Limb (tissue), 2 donors: ENCODE measurements around the gene PPP1R12B.
"Not testable (repeated sequence)": the region's sequence is repeated elsewhere in the genome, so short reads cannot be mapped to it uniquely, and the experiment has no call there.

Source experiments
- DNase-seq, 2 donors: peaks; one replicate each; pipeline ENCODE4 v3.0.0-alpha.2; 2016; ENCODE audit errors: extremely low spot score in 2 of 2

Gene PPP1R12B

DNA sequence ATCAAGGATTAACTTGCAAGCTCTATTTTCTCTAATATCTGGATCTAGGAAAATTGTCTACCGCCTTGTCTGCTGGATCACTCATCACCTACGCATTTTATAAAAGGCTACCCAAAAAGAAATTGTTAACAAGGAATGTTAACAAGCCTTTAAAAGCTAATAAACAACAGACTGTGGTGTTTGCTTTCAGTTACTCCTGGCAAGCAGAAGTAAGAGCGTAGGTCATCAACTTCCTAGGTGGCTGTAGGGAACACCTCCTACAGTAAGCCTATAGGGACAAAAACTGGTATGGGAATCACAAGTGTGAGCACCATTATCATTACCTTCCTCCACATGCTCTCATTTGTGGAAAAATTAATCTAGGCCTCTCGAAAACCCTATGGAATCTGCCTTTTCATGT lies 206.1 kb downstream of the PPP1R12B start:
- not testable (repeated sequence) for DNase-seq

DNA sequence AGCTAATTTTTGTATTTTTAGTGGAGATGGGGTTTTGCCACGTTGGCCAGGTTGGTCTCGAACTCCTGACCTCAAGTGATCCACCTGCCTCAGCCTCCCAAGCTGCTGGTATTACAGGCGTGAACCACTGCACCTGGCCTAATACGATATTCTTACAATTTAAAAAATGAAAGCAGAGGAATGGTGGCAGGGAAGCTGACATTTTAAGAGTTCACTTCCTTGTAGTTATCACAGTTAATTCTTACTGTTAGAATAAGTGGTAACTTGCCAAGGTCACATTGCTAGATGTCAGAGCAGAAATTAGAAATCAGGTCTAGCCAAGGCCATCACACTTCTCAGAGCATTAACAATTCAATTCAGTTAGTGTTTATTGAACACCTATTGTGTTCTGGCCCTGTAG lies 207.5 kb downstream of the PPP1R12B start:
- DNase-seq, result not testable (repeated sequence)

- DNase-seq, result not testable (repeated sequence)
These were observed 209.2 kb downstream of the PPP1R12B start for GRCh38 chr1:202557662-202558061.

- DNase-seq, result no peak
These were observed 212.7 kb downstream of the PPP1R12B start for GRCh38 chr1:202561240-202561639.

DNA sequence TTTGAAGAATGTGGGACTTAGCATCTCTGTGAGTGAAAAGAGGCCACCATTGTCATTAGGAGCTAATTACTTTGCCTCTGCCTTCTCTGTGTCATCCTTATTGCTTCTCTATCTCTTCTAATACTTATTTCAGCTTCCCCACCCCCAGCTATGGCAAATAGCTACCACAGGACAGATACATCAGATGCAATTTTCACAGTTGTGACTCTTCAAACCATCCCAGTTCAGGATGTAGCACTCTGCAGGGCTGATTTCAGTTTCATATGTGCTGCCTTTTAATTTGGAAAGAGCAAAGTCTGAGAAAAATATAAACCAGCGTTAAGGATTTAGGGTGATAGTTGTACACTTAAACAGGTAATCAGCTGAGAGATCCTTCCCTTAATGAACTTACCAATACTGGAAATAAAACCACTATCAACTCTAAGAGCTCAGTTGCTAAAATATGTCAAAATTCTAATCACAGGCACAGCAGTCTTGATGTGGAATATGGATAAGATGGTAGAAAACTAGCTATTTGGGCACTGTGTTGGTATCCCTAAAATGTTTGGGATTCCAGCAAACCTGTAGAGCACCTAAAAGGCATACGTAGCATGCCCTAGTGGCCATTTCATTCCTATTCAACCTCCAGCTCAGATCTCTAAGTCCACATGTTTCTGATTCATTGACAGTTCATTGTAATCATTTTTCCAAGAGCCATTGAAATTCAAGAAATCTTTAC lies 213.4 kb downstream of the PPP1R12B start:
- no peak for DNase-seq

- DNase-seq, result no peak
These were observed 214.1 kb downstream of the PPP1R12B start for GRCh38 chr1:202562444-202563060.

- no peak for DNase-seq
These were observed 215.3 kb downstream of the PPP1R12B start for GRCh38 chr1:202563818-202564217.

DNA sequence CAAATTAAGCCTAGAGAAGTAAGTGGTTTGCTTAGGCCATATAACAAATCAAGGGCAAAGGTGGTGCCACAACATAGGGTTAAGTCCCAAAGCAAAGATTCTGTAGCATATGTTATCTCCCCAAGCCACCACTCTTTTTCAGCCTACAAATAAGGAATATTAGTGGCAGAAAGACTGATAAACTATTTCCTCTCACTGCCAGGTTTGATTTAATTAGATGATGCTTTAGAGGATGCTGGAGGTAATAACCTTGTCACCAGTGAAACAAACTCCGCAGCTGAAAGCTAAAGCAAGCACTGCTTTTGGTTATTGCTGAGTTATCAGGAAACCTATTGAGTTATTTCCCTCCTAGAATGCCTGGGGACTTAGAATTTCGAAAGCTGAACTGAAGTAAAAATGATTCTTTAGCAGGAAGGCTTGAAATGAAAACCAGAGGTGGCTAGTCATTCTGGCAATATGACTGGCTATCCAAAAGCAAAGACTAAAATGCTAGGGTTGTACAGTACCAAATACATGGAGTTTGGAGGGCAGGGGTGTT lies 216.5 kb downstream of the PPP1R12B start:
- DNase-seq, result no peak

DNA sequence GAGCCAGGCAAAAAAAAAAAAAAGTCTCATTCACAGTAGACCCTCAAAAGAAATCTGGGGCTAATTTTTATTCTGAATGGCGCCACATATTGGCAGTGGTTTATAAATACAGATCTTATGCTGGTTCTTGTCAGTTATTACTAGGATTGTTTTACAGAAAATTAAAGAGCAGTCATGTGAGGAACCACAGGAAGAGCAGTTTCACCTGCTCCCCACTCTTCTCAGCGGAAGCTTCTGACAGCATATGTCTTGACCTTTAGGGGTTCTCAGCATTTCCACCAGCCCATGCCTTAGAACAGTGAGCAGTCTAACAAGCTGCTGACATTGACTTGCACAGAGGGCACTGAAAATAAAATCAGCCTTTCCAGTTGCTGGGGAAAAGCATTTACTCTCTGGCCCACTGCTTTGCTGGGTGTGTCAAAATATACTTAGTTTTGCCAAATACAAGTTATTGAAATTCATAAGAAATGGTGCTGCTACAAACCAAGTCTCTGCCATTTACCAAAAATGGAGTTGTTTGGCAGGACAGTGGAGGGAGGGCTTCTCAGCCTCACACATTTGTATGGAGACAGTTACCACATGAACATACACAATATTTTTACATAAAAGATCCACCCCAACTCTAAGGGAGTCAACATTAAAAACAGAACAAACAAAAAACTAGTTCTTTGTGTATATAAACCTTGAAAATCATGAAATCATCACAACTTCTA lies 217.5 kb downstream of the PPP1R12B start:
- DNase-seq, result no peak

- no peak for DNase-seq
These were observed 219.2 kb downstream of the PPP1R12B start for GRCh38 chr1:202567738-202568137.

- peak in 1 of 2 donors; percentile 51 for DNase-seq
These were observed 219.9 kb downstream of the PPP1R12B start for GRCh38 chr1:202568410-202568809.

- DNase-seq, result no peak
These were observed 220.3 kb downstream of the PPP1R12B start for GRCh38 chr1:202568826-202569225.

- DNase-seq, result no peak
These were observed 221.2 kb downstream of the PPP1R12B start for GRCh38 chr1:202569393-202570322.

DNA sequence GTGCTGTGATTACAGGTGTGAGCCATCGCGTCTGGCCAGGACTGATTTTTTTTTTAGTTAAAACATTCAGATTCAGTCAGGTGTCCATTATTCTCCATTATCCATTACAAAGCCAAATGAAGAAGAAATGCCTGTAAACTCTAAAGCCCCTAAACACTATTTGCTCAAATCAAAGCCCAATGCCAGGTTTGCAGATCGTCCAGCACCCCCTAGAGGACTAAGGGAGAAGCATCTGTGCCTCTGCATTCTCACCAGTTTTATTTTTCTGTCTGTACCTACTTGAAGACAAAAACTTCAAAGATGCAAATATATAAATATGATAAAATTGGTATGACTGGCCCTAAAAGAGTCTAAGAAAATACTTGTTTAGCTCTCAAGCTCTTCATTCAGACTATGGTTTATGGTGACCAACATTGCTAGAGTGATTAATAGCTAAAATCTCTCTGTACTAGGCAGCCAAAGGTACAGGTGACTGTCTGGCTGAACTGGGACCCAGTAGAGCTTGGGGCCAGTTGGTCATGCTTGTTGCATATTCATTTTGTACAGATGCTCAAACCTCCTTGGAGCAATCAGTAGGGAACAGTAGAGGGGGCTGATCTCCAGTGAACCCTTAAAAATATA lies 223.3 kb downstream of the PPP1R12B start:
- DNase-seq, result no peak

DNA sequence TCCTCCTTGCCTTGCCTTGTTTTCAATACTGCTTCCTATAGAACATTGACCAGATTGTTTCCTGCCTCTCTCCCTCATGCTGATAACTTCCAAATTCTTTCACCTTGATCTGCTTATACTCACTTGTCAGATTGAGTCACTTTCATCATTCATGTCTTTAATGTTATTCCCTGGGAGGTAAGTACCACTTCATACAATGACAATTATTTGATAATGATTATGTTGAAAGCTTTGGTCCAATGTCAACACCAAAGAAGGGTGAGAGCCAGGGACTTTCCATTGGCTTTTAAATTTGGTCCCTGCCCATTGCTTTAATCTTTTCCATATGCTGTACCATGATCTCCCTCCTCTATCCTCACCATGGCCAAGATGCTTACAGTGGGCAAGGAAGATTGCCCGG lies 224.4 kb downstream of the PPP1R12B start:
- DNase-seq, result no peak

DNA sequence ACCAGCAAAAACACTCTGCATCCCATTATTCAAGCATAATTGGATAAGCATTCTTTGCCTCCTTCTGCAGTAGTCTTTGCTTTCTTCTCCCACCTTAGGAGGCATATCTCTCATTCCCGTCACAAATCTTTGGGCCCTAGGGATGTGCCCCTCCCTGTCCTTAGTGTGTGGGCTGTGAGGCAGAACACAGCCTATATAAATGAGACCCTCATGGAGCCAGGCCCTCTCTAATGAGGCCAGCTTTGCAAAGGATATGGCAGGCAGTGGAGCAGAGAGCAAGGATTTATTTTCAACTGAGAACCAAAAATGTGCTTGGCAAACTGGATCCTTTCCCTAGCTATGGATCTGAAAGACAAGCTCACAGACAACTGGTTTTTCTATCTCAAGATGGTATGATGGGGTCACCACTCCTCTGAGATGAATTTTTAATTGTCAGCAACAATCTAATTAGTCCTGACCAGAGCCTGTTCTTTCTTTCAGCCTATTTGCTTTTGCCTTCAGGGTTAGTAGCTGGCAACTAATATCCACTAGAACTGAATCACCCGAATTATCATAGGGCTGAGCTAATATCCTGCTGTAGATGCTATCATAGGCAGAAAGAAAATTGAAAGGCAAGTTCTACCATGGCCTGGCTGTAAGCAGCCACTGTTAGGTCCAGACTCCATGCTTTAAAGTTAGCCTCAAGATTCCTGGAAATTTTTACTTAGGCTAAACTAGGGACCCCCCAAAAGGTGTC lies 227.6 kb downstream of the PPP1R12B start:
- no peak for DNase-seq

DNA sequence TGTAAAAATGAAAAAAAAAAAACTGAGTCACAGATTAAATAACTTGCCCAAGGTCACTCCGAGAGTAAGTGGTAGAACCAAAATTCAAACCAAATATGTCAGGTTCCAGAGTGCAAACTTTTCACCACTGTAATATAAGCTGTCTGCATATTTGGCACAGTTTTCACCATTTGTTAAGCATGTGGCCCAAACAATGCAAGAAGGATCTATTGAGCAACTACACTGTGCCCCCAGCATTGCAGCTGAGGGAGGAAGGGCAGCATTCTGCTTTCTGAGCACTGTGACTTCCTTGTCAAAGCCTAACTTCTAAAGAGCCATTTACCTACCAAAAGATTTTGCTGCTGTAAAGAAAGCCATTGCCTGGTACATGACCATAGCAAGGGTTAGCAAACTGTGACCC lies 228.3 kb downstream of the PPP1R12B start:
- DNase-seq, result no peak

- no peak for DNase-seq
These were observed 228.9 kb downstream of the PPP1R12B start for GRCh38 chr1:202577381-202577780.

DNA sequence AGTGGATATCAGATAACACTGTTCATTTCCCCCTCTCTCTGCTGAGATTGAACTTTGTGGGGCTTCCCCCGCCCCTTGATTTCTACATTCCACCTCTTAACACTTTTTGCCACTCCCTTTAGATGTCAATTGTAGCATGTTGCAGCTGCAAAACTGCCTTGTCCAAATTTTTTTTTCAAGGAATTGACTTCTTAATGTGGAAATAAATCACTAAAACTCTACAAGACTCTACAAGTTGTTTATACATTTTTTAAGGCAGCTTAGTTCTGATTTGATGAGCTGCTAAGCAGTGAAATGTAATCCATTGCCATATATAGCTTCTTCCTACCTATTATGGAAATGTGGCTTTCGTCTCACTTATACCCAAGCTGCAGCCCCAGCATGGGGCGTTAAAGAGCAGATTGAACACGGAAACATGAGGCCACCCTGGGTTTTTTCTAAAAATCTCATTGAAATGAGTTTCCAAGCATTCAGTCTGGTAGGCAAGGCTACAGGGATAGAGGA lies 229.6 kb downstream of the PPP1R12B start:
- DNase-seq, result peak in 1 of 2 donors; percentile 52

GRCh38 chr1:202578565-202578964 lies 230.1 kb downstream of the PPP1R12B start:
- no peak for DNase-seq
